Gastroesophageal sphincter (tissue), 4 donors: ENCODE measurements around the gene ROBO1. TPM values are rescaled to one million over a fixed set of nuclear protein-coding genes. Genes with fewer than 3 reads are reported as not detected.

Experiments
- ATAC-seq: fragments of 150-250 bp; one replicate; pipeline ENCODE4 v1.9.1; 2016; ENCODE audit warnings: mild to moderate bottlenecking, moderate library complexity
- H3K27ac ChIP-seq, 4 donors: fragments of 200-600 bp; sonication (generic) in 3 of 4; 1 replicate in 3 of 4; 2 replicates in 1 of 4; pipeline ENCODE4 v1.5.1; 2016 to 2019
- H3K27me3 ChIP-seq: fragments of 200-600 bp; sonication (generic); one replicate; pipeline ENCODE4 v1.5.1; 2019
- H3K36me3 ChIP-seq, 2 donors: fragments of 200-600 bp; sonication (generic); one replicate each; pipeline ENCODE4 v1.5.1; 2019; ENCODE audit warnings: control low read depth in 1 of 2
- H3K4me1 ChIP-seq, 3 donors: fragments of 200-600 bp; sonication (generic); 1 replicate in 2 of 3; 2 replicates in 1 of 3; pipeline ENCODE4 v1.5.1; 2016 to 2019; ENCODE audit warnings: control low read depth in 2 of 3
- H3K4me3 ChIP-seq, 2 donors: fragments of 200-600 bp; sonication (generic); one replicate each; pipeline ENCODE4 v1.5.1; 2019; ENCODE audit warnings: mild to moderate bottlenecking in 1 of 2, moderate library complexity in 1 of 2
- H3K9me3 ChIP-seq, 3 donors: fragments of 200-600 bp; sonication (generic); one replicate each; pipeline ENCODE4 v1.5.1; 2017 to 2019; ENCODE audit warnings: control low read depth in 2 of 3
- CTCF ChIP-seq, 4 experiments: fragments of 200-600 bp in 2 of 4; fragments of 450-650 bp in 2 of 4; sonication (generic) in 1 of 4; IDR thresholded peaks; one replicate each; pipeline ENCODE4 v1.5.1; 2017 to 2019; ENCODE audit warnings: antibody characterized with exemption in 4 of 4, mild to moderate bottlenecking in 2 of 4, moderate library complexity in 2 of 4
- EP300 ChIP-seq: sonication (generic); formaldehyde crosslinking; IDR thresholded peaks from one replicate; pipeline ENCODE4 v1.6.1; 2017; ENCODE audit warnings: antibody characterized with exemption, mild to moderate bottlenecking
- POLR2A ChIP-seq, 2 donors: fragments of 450-650 bp; IDR thresholded peaks; one replicate each; pipeline ENCODE4 v1.6.1; 2017; ENCODE audit warnings: antibody characterized with exemption in 2 of 2, mild to moderate bottlenecking in 2 of 2, moderate library complexity in 1 of 2
- POLR2AphosphoS5 ChIP-seq: sonication (generic); formaldehyde crosslinking; IDR thresholded peaks from one replicate; pipeline ENCODE4 v1.6.1; 2017; ENCODE audit warnings: antibody characterized with exemption
- WGBS, 2 donors: methylation state at CpG; one replicate each; pipeline ENCODE4 v1.1.5; 2018; ENCODE audit warnings: low coverage in 1 of 2; 5-methylcytosine and 5-hydroxymethylcytosine counted together
- total RNA-seq, 4 donors: library from RNA; depleted of rRNA; stranded (reverse); fragments of >200 nt; gene quantifications; one replicate each; pipeline ENCODE4 v1.1.0, GENCODE V29; 2016

ROBO1 gene
- total RNA-seq, 4 donors from 2014 or later = 9.7 to 15.3 (median 12.9) TPM

- ATAC-seq = no peak
- no peak for TF ChIP-seq CTCF (IDR thresholded peaks at IDR 0.05)
- WGBS, 2 donors = 34 to 62% methylated on average over 3 to 4 of the region's 4 CpGs
These were observed 215.8 kb downstream of the ROBO1 start for GRCh38 chr3:79551997-79552396.

GRCh38 chr3:79551321-79551892 is 216.4 kb downstream of the ROBO1 start:
- no peak for ATAC-seq
- H3K27me3 ChIP-seq = no peaks in the 10 kb centered on the region
- H3K27ac ChIP-seq = no peak overlapping the region
- WGBS, 2 donors = 57 to 60% methylated on average over 2 of the region's 2 CpGs
- H3K36me3 ChIP-seq = no peaks in the 10 kb centered on the region
- no peaks in the 10 kb centered on the region for H3K9me3 ChIP-seq
- H3K4me1 ChIP-seq = no peaks in the 10 kb centered on the region
- no peak for TF ChIP-seq EP300
- no peak for TF ChIP-seq CTCF (IDR thresholded peaks at IDR 0.05)
- TF ChIP-seq POLR2AphosphoS5 = no peak
- TF ChIP-seq POLR2A (IDR thresholded peaks at IDR 0.05) = no peak
- H3K4me3 ChIP-seq = no peak overlapping the region

More at GRCh38 chr3:79551997-79552396, 215.8 kb downstream of the ROBO1 start:
- Histone ChIP-seq H3K4me3 (no peak overlapping the region), H3K36me3 (no peaks in the 10 kb centered on the region), H3K27ac (no peak overlapping the region), H3K27me3 (no peaks in the 10 kb centered on the region), H3K4me1 (no peaks in the 10 kb centered on the region), H3K9me3 (no peaks in the 10 kb centered on the region)

- H3K4me3 ChIP-seq = no peak overlapping the region
- no peaks in the 10 kb centered on the region for H3K4me1 ChIP-seq
- ATAC-seq = no peak
- no peak for TF ChIP-seq POLR2A (IDR thresholded peaks at IDR 0.05)
- TF ChIP-seq EP300 = no peak
- TF ChIP-seq CTCF (IDR thresholded peaks at IDR 0.05) = no peak
- TF ChIP-seq POLR2AphosphoS5 = no peak
- WGBS, 2 donors = 24 to 25% methylated on average over 5 of the region's 5 CpGs
- H3K36me3 ChIP-seq = no peaks in the 10 kb centered on the region
- H3K27ac ChIP-seq = no peak overlapping the region
- H3K9me3 ChIP-seq = no peaks in the 10 kb centered on the region
- no peaks in the 10 kb centered on the region for H3K27me3 ChIP-seq
These were observed 224.4 kb downstream of the ROBO1 start for GRCh38 chr3:79543218-79543982.

- WGBS, 2 donors = 14 to 18% methylated on average over 4 of the region's 4 CpGs
- H3K27ac ChIP-seq = no peak overlapping the region
- ATAC-seq = no peak
- H3K27me3 ChIP-seq = peaks cover 5% of the 10 kb centered on the region
- no peak overlapping the region for H3K4me3 ChIP-seq
- H3K9me3 ChIP-seq = no peaks in the 10 kb centered on the region
- H3K36me3 ChIP-seq = no peaks in the 10 kb centered on the region
- H3K4me1 ChIP-seq = no peaks in the 10 kb centered on the region
- TF ChIP-seq POLR2AphosphoS5 = no peak
- no peak for TF ChIP-seq EP300
- no peak for TF ChIP-seq POLR2A (IDR thresholded peaks at IDR 0.05)
- TF ChIP-seq CTCF (IDR thresholded peaks at IDR 0.05) = no peak
These were observed 233.1 kb downstream of the ROBO1 start for GRCh38 chr3:79534727-79535126.
